ENCODE measurements around the gene TDO2. TPM values are rescaled to one million over a fixed set of nuclear protein-coding genes. Genes with fewer than 3 reads are reported as not detected.

The TDO2 gene
- total RNA-seq, 1 donor from 2014 or later = not detected

DNA sequence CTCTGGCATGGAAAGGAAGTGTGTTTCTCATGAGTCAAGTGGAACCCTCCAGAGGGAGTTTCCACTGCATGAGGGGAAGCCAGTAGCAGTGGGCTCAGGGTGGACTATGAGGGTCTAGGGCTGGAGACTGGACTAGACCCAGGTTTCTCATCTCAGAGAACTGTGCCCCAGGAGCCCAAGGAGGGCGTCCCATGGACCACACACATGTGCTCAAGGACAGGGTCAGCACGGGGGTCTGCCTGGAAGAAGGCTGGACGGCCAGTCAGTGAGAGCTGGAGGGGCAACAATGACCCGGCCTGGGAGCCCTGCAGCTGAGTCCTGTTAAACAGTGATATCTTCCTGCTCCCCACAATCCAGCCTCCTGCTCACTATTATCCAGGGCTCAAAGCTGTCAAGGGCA is 55.9 kb downstream of the TDO2 start:
- Mint-ChIP-seq H3K4me3 (ENCODE audit: unreplicated experiment) (no peak overlapping the region), H3K27me3 (ENCODE audit: low read depth) (no peaks in the 10 kb centered on the region), H3K27ac (ENCODE audit: unreplicated experiment) (no peak overlapping the region), H3K9me3 (ENCODE audit: low read depth) (no peaks in the 10 kb centered on the region), H3K4me1 (ENCODE audit: low read depth) (peaks cover 11% of the 10 kb centered on the region), H3K36me3 (ENCODE audit: low read depth) (no peaks in the 10 kb centered on the region)
- DNase-seq (ENCODE audit: low spot score) = no peak
- TF ChIP-seq, protein P1, sequence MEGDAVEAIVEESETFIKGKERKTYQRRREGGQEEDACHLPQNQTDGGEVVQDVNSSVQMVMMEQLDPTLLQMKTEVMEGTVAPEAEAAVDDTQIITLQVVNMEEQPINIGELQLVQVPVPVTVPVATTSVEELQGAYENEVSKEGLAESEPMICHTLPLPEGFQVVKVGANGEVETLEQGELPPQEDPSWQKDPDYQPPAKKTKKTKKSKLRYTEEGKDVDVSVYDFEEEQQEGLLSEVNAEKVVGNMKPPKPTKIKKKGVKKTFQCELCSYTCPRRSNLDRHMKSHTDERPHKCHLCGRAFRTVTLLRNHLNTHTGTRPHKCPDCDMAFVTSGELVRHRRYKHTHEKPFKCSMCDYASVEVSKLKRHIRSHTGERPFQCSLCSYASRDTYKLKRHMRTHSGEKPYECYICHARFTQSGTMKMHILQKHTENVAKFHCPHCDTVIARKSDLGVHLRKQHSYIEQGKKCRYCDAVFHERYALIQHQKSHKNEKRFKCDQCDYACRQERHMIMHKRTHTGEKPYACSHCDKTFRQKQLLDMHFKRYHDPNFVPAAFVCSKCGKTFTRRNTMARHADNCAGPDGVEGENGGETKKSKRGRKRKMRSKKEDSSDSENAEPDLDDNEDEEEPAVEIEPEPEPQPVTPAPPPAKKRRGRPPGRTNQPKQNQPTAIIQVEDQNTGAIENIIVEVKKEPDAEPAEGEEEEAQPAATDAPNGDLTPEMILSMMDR (IDR thresholded peaks at IDR 0.05) = no peak

DNA sequence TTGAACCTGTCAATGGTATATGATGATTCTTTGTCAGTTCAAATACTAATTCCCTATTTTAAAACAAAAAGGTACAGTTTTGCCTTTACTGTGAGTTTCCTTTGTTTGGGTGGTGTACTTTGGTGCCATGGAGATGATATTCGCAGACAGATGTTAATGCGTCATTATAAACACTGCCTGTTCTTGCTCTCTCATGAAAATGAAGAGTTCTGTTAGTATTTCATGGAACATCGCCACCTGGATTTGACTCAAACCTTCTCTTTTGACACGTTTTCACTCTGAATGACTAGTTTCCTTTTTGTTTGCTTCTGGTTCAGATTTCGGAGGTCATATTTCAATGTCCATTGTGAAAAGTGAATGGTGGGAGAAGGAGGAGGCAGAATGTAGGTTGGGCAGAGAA is 57.0 kb downstream of the TDO2 start:
- TF ChIP-seq, protein P1 (IDR thresholded peaks at IDR 0.05) = no peak
- Mint-ChIP-seq H3K27ac (ENCODE audit: unreplicated experiment) (no peak overlapping the region), H3K9me3 (ENCODE audit: low read depth) (no peaks in the 10 kb centered on the region), H3K4me1 (ENCODE audit: low read depth) (peaks cover 13% of the 10 kb centered on the region), H3K36me3 (ENCODE audit: low read depth) (no peaks in the 10 kb centered on the region), H3K27me3 (ENCODE audit: low read depth) (no peaks in the 10 kb centered on the region), H3K4me3 (ENCODE audit: unreplicated experiment) (no peak overlapping the region)
- no peak for DNase-seq (ENCODE audit: low spot score)

DNA sequence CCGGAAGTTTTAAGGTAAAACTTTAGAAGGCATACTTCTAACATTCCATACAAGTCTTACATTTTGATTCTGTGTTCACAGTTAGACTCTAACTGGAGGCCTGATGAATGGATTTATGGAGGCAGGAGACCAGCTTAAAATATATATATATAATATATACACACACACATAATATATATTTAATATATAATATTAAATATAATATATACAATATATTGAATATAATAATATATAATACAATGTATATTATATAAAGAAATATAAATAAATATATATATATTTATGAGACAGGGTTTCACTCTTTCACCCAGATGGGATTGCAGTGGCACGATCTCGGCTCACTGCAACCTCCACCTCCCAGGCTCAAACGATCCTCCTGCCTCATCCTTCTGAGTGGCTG is 58.1 kb downstream of the TDO2 start:
- TF ChIP-seq, protein P1 (IDR thresholded peaks at IDR 0.05) = no peak
- Mint-ChIP-seq H3K27ac (ENCODE audit: unreplicated experiment) (no peak overlapping the region), H3K27me3 (ENCODE audit: low read depth) (no peaks in the 10 kb centered on the region), H3K4me3 (ENCODE audit: unreplicated experiment) (no peak overlapping the region), H3K9me3 (ENCODE audit: low read depth) (no peaks in the 10 kb centered on the region), H3K36me3 (ENCODE audit: low read depth) (no peaks in the 10 kb centered on the region), H3K4me1 (ENCODE audit: low read depth) (peaks cover 14% of the 10 kb centered on the region)
- DNase-seq (ENCODE audit: low spot score) = no peak

DNA sequence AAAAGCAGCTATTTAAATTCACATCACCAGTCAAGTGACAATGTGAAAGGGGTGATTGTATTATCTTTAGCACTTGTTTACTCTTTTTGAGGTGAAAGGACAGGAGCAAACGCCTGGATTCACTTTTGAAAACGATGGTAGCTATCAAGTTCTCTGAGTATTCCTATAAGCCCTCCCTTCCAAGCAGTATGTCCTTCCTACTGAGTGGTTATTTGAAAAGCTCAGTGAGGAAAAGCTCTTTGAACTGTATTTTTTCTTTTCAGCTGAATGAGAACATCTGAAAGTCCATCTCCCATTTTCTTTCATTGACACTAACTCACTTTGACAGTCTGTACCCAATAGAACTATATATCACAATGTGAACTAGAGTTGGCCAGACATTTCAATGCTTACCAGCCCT is 59.3 kb downstream of the TDO2 start:
- Mint-ChIP-seq H3K27ac (ENCODE audit: unreplicated experiment) (no peak overlapping the region), H3K9me3 (ENCODE audit: low read depth) (no peaks in the 10 kb centered on the region), H3K27me3 (ENCODE audit: low read depth) (no peaks in the 10 kb centered on the region), H3K4me1 (ENCODE audit: low read depth) (peaks cover 22% of the 10 kb centered on the region), H3K4me3 (ENCODE audit: unreplicated experiment) (no peak overlapping the region), H3K36me3 (ENCODE audit: low read depth) (no peaks in the 10 kb centered on the region)
- TF ChIP-seq, protein P1 (IDR thresholded peaks at IDR 0.05) = no peak
- no peak for DNase-seq (ENCODE audit: low spot score)

DNA sequence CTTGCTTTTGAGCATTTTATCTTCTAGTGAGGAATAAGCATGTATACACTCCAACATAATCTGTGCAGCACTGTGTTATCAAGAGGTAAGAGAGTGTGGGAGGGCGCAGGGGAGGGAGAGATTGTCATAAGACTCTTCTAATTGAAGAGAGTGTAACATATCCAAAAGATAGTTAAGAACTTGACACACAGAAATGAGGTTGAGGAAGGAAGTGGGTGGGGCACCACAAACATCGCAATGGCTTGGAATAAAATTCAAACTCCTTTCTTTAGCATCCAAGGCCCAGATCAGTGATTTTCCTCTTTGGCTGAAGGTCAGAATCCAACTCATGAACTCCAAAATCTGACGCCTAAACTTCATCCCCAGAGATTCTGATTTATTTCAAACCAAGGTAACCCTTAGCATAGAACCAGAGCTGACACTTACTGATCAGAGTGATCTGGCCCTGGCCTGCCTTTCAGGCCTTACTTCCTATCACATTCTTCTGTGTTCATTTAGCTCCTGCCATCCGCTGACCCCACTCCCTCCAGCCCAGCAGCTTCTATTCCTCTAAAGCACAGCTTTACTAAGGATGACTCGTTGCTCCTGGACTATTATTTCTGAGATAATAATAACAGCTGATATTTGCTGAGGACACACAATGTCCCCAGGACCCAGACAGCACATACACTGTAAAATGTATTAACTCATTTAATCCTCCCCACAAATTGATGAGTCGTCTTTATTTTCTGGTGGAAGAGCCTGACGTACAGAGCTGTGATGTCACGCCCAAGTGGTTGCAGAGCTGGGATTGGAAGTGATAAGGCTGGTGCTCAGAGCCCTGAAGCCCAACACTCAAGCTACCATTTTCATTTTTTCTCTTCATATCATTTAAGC is 60.8 kb downstream of the TDO2 start:
- TF ChIP-seq, protein P1 (IDR thresholded peaks at IDR 0.05) = no peak
- no peaks in the 10 kb centered on the region for H3K9me3 Mint-ChIP-seq (ENCODE audit: low read depth)
- H3K27ac Mint-ChIP-seq (ENCODE audit: unreplicated experiment) = peak overlapping the region; percentile 23
- peaks cover 22% of the 10 kb centered on the region for H3K4me1 Mint-ChIP-seq (ENCODE audit: low read depth)
- no peak for DNase-seq (ENCODE audit: low spot score)
- H3K4me3 Mint-ChIP-seq (ENCODE audit: unreplicated experiment) = no peak overlapping the region
- H3K36me3 Mint-ChIP-seq (ENCODE audit: low read depth) = no peaks in the 10 kb centered on the region
- no peaks in the 10 kb centered on the region for H3K27me3 Mint-ChIP-seq (ENCODE audit: low read depth)

Measured in chondrocyte (in vitro differentiated cells).